ENCODE results near the gene ADCK1.
"Not testable (repeated sequence)": the region's sequence is repeated elsewhere in the genome, so short reads cannot be mapped to it uniquely, and the experiment has no call there.

Gene ADCK1, protein sequence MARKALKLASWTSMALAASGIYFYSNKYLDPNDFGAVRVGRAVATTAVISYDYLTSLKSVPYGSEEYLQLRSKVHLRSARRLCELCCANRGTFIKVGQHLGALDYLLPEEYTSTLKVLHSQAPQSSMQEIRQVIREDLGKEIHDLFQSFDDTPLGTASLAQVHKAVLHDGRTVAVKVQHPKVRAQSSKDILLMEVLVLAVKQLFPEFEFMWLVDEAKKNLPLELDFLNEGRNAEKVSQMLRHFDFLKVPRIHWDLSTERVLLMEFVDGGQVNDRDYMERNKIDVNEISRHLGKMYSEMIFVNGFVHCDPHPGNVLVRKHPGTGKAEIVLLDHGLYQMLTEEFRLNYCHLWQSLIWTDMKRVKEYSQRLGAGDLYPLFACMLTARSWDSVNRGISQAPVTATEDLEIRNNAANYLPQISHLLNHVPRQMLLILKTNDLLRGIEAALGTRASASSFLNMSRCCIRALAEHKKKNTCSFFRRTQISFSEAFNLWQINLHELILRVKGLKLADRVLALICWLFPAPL

DNA sequence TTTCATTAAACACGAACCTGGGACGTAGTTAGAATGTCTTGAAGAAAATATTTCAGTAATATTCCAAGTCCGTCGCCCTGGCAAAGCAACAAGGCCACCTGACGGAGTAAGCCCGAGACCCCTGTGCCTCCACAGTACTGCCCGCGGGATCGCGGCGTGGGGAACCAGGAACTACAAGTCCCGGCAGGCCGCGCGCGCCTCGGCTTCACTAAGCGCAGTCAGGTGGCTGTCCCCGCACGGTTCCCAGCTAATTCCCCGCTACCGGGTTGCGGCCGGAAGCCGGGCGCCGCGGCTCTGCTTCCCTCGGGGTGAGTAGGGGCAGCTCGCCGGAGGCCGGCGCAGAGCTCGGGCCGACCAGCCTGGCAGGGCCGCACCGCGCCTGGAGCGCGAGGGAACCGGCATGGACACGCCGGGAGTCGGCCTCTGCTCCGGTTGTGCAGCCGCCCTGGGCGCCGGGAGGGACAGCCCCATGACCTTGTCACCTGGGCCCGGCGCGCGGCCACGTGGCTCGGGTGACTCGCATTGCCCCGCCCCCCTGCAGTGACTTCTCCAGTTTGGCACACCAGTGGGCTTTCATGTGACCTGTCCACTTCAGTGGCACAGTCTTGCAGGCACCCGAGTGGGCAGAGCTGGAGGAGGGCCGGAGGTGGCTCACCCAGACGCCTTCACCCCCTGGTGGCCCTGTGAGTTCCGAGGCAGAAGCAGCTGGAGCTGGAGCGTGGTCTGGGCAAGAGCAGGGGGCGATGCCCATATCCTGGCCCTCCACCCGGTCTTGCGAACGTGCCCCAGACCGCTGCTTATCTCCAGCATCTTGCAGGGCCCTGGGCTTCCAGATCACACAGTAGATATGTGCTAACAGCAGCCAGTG is at the start of gene ADCK1:
ADCK1 (plus strand) TSS at position 247 of the 868 bp plus-strand sequence. CDS start 18,870 bp downstream, outside the sequence.
- DNase-seq = peak; percentile 45

DNA sequence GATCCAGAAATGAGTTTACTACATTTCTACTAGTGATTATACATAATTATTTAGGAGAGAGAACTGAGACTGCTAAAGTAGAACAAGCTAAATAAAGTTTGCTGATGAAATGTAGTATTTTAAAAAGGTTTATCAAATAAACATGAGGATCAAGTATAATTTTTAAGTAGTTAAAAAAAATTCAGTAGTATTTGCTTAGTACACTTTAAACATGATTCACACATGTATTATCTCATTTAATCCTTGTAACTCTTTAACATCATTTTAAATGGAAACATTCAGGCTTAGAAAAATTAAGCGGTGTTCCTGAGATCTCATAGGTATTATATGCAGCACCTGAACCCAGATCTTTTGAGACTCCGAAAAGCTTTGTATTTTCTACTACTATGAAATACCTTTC is 47.6 kb upstream of the ADCK1 start:
- no peak for DNase-seq

DNA sequence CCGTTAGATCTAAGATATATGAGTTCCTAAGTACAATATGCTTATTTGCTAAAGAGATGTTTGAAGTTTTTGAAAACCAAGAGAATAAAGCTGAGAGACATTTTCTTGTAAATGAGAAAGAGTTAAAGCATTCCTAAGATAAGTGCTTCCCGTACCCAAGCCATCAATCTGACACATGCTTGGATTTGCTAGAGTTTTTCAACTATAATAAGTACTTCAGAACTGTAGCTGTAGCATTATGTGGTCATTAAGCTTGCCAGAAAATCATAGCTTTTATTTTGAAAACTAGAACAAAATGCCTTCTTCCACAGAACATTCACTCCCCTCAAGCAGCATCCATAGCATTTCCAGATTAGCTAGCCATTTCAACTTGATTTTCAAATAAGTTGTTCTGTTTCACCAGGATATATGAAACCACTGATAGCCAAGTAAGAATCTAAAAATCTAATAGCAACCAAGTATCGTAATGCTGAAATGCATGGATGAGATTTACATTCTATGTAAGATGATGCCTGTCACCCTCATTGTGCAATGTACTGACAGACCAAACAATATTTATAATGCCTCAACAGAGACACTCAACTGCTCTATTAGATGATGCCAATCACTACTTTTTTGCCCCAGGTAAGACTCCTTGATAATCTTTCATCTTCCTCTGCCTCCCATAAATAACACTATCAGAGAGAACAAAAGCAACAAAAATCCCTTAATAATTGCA is 47.0 kb upstream of the ADCK1 start:
- no peak for DNase-seq

DNA sequence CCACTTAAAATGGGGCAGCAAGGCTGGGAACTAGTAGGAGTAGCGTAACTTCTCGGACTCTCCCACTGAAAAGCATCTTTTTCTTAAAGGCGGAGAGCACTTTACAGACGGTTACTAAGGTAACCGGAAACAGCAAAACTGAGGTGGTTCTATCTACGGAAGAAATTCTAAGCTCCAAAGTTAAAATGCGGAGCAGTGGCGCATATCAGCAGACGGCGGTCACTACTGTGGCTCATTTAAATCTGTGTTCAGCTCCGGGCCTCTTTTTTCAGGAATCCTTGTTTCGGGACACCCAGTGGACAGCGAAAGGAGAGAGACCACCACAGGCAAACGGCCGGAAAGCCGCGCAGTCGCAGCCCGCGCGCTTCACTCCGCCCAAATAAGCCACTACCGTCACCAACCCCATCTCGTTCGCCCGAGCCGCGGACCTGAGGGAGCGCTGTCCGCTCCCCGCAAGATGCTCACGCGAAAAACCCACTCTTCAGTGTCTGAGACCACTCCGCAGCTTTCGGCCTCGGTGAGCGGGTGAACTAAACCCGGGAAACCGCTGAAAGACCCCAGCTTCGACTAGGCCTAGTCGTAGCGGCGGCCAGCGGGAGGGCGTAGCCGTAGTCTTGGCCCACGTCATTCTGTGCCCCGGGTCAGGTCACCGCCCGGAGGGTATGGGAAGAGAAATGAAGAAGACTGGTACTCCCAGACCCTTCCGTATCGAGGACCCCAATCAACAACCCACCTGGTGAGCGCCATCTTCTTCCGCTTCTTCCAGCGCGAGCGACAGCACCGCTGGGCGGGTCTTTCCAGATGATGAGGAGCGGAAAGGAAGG is 39.3 kb upstream of the ADCK1 start, which contains the start of gene SNW1:
SNW1 (minus strand) TSS at position 776 of the 824 bp plus-strand sequence; CDS start at position 747, 29 bp downstream.
- no peak for DNase-seq

DNA sequence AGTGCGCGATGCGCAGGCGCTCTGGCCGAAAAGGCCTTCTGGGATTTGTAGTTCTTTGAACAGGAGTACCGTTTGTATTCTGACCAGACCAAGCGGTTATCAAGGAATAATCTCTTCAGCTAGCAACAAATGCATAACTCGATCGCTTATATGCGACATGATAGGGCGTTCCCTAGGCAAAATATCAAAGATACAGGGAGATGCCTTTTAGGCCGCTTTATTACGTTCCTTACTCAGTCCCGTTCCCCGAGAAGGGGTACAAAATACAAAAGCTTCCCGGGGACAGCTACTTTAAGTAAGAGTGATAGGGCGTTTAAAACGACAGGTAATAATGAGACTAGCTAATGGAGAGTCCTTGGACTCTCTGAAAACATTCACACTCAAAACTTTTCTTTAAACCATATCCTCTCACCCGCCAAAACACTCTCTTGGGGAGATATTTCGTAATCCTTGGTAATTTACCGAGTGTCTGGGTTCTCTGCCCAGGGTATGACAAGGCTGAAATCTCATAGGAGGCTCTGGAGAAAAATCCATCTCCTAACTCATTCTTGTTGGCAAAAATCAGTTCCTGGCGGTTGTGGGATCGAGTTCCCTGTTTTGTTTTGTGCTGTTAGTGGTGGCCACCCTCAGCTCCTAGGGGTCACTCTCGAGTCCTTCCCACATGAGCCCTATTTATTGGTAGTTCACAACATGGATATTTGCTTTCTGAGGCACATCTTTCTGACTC is 38.5 kb upstream of the ADCK1 start:
- DNase-seq = peak; percentile 89

DNA sequence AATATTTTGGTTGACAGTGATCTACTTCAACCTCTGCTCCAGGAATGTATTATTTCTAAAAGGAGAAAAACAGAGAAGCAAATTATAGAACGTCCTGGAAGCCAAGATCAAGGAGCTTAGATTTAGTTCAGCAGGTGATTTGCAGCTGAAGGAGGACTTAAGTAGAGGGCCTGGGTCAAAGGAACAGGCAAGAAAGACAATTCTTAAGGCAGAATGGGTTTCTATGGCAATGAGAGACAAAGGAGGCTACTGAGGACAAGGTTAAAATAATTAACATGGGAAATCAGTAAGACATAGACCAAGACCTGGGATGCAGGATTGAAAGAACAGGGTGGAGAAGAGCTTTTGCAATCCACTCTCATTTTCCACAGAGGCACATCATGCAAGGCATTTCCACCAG is 36.6 kb upstream of the ADCK1 start:
- no peak for DNase-seq

DNA sequence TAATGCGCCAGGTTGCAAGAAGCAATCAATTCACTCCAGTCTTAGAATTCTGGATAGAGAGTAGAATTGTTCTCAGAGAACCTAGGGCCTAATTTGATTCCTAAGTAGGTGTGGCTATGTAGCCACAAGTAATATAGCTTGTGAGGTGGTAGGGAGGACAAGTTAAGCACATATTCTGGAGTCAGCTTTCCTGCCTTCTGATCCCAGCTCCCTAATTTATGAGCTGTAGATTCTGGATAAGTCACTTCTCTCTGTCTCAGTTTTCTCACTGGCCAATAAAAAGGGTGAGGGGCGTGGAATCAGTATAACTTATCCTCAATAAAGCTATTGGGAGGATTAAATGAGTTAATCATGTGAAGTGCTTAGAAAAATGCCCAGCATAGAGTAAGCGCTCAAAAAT is 35.9 kb upstream of the ADCK1 start:
- no peak for DNase-seq

DNA sequence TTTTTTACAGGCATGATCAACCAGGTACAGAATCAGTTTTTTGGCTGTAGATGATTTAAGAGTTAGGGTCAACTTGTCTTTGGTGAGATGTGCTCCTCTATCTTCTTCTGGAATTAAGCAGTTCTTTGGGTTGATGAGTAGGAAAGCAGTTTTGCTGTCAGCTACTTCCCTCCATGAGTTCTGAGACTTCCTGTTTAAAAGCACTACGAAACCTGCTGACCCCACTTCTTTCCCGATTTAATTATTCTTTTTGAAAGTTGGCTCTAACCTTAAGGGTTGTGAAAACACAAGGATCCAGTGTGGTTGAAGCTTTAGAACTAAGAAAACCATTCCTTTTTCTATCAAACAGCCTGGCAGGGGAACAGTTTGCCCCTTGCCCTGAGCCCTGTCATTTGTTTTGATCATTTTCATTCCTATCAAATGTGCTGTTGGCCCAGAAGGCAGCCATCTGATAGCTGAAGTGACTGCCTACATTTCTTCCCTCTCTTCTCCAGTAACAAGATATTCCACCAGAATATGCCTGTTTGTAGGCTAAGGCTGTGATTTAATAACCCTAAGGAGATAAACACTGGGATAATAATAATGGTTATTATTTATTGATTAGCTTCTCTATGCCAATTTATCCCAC is 31.4 kb upstream of the ADCK1 start:
- DNase-seq = not testable (repeated sequence)

DNA sequence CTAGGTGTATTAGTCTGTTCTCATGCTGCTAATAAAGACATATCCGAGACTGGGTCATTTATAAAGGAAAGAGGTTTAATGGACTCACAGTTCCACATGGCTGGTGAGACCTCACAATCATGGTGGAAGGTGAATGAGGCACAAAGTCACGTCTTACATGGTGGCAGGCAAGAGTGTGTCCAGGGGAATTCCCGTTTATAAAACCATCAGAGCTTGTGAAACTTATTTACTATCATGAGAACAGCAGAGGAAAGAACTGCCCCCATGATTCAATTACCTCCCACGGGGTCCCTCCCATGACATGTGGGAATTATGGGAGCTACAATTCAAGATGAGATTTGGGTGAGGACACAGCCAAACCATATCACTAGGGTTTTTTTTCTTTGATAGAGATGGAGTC is 25.9 kb upstream of the ADCK1 start:
- DNase-seq = not testable (repeated sequence)

DNA sequence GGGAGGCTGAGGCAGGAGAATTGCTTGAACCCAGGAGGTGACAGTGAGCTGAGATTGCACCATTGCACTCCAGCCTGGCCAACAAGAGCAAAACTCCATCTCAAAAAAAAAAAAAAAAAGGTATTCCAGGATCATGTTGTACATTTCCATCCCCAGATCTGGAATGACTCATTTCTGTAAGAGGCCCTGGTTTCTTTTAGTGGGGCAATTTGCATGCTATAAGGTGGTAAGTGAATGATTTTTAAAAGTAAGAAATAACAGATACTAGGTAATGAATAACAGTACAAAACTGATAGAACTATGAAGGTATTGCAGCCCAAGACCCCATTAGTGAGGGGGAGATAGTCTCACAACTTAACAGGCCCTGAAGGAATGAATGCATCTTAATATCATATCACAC is 17.7 kb upstream of the ADCK1 start:
- no peak for DNase-seq

DNA sequence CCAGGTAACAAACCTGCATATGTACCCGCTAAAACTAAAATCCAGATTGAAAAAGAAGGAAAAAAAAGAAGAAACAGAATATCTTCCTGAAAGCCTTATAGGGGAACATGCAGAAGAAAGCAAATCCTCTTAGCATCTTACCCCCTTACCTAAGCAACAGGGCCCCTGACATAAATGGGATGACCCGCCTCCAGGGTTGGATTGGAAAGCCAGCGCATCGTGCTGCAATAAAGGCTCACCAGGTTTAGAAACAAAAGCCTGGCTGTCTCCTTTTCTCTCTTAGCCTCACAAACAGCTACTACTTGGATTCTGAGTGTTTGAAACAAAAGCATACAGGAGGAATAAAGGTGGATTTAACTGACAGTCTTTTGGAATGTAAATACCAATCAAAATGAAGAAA is 13.8 kb upstream of the ADCK1 start:
- DNase-seq = no peak

DNA sequence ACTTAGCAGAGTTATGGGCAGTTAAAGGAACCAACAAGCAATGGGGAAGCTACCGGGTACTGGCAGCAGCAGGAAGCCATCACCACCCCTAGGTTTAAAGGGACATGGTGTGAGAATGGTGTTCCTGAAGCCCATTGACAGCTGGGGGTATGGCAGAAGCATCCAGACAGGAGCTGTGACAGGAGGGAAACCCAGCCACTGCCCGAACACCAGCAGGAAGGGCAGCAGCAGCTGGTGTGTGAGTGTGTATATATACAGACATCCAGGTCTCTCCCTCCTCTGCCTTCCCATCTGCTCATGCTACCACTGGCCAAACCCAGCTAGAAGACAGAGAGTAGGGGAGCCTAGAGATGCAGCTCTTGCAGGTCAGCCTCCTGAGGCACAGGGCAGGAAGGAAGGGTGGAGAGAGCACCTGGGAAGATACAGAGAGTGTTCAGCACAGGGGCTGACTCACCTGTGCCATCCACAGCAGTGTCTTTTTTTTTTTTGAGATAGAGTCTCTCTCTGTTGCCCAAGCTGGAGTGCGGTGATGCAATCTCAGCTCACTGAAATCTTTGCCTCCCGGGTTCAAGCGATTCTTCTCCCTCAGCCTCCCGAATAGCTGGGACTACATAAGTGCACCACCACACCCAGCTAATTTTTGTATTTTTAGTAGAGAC is 9.2 kb upstream of the ADCK1 start:
- no peak for DNase-seq

DNA sequence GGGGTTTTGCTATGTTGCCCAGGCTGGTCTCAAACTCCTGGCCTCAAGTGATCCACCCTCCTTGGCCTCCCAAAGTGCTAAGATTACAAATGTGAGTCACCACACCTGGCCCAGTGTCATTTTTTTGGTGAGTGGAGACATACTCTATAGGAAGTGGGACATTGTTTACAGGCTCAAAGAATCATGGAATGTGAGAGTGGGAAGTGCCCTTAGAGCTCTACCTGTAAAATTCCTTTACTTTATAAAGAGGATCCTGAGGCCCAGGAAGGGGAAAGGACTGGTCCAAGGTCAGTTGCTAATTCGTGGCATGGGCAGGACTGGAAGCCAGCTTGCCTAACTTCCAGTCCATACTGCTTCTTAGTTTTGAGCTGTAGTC is 8.7 kb upstream of the ADCK1 start:
- DNase-seq = no peak

DNA sequence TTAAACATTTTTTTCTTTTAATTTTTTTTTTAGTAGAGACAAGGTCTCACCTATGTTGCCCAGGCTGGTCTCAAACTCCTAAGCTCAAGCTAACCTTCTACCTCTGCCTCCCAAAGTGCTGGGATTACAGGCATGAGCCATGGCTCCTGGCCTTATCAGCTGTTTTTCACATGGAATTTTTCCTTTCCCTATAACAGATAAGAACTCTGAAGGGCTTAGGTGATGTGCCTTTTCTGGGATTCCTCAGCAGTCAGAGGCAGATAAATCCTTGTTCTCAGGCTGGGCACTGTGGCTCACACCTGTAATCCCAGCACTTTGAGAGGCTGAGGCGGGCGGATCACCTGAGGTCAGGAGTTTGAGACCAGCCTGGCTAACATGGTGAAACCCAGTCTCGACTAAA is 6.7 kb upstream of the ADCK1 start:
- not testable (repeated sequence) for DNase-seq

DNA sequence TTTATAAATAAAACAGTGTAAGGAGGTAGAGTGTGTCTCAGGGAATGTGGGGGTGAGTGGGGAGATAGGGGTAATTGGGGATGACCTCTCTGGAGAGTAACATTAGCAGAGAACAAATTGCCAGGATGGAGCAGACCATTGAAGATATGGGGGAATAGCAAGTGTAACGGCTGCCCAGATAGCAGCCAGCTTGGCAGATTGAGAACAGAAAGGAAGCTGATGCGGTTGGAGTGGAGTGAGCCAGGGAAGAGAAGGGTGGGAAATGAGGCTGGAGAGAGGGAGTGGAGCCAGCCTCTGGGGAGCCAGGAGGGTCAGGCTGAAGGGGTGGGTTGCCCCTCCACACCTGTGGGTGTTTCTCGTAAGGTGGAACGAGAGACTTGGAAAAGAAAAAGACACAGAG is 5.6 kb upstream of the ADCK1 start:
- DNase-seq = no peak

DNA sequence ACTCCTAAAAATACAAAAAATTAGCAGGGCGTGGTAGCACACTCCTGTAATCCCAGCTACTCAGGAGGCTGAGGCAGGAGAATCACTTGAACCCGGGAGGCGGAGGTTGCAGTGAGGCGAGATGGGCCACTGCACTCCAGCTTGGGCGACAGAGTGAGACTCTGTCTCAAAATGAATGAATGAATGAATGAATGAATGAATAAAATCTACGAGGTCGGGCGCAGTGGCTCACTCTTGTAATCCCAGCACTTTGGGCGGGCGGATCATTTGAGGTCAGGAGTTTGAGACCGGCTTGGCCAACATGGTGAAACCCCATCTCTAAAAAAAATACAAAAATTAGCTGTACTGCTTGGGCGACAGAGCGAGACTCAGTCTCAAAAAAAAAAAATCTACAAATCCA is 453 bp upstream of the ADCK1 start:
- DNase-seq = not testable (repeated sequence)

DNA sequence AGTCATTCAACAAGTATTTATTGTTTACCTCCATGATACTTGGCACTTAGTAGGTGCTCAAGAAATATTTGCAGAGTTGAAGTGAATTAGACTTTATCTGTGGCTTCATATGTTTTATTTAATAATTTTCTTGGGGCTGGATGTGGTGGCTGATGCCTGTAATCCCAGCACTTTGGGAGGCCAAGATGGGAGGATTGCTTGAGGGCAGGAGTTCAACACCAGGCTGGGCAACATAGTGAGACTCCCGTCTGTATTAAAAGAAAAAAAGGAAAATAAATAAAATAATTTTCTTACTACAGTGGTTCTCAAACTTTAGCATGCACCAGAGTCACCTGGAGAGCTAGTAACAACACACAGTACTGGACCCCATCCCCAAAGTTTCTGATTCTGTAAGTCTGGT is 905 bp downstream of the ADCK1 start:
- no peak for DNase-seq

DNA sequence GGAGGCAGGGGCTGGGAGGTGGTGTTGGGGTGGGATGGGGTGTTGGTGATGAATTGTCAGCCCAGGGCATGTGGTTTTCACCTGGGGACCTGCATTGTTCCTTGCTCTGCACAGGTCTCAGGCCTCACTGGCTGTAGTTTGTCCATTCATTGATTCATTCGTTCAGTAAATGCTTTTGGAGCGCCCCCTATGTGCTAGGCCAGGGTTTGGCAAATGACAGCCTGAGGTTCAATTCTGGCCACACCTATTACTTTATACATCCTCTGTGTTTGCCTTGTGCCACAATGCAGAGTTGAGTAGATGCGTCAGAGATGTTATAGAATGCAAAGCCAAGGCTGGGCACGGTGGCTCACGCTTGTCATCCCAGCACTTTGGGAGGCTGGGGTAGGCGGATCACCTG is 4.7 kb downstream of the ADCK1 start:
- DNase-seq = no peak

DNA sequence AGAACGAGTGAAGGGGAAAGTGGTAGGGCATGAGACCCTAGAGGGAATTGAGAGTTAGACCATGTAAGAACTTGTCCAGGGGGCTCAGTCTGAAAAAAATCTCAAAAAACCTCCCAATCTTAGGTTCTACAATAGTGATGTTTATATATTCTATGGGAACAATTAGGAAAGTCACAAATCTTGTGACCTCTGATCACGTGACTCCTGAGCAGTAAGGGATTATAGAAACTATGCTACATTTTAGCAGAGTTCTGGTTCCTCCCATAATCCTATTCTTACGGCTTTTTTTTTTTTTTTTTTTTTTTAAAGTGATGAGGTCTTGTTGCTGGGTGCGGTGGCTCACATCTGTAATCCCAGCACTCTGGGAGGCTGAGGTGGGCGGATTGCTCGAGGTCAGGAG is 5.8 kb downstream of the ADCK1 start:
- no peak for DNase-seq

DNA sequence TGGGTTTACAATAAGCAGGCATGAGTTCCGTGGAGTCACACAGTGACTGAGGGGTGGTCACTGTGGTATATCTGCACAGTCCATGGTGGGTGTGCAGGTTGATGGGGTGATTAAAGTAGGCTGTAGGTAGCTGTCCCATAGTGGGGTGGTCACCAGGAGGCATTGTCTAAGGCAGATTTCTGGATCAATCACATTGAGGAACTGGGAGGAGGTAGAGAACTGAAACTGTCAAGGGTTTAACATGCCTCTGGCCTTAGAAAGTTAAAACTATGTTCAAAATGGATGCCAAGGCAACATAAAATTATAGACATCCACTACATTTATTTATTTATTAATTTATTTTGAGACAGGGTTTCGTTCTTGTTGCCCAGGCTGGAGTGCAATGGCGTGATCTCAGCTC is 8.3 kb downstream of the ADCK1 start:
- DNase-seq = no peak
